ENCODE results near the gene DIPK1A. TPM values are rescaled to one million over a fixed set of nuclear protein-coding genes. Genes with fewer than 3 reads are reported as not detected.
A peak's percentile ranks its signal among the peaks of the same experiment; 100 is the strongest.

DIPK1A gene
- total RNA-seq, 1 donor = 29.0 TPM

DNA sequence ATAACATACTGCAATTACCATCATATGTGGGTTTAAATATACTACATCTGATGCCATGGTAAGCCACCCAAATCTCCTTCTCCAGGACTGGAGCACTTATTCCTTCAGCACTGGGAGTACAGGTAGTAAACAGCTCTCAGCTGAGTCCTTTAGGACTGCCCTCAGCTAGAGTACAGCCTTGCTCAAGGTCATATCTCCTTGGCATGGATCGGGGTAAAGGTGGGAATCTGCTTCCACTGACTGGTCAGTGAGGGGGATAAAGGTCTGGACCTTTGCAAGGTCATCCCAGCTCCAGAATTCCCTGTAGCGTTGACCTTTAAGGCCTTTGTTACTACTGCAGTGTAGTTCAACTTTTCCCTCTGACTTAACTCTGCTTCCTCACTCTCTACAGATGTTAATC, 90.7 kb downstream of the DIPK1A start:
- DNase-seq (ENCODE audit: insufficient read length, low spot score, missing footprints) = no peak
- Histone ChIP-seq H3K4me3 (ENCODE audit: insufficient read depth, low read length) (no peak overlapping the region), H3K36me3 (ENCODE audit: insufficient read depth, low read length) (no peaks in the 10 kb centered on the region), H3K79me2 (ENCODE audit: insufficient read depth, low read length) (no peaks in the 10 kb centered on the region), H3K4me2 (ENCODE audit: insufficient read depth, low read length) (no peak overlapping the region), H4K20me1 (ENCODE audit: insufficient read depth, low read length) (no peaks in the 10 kb centered on the region), H3K27ac (ENCODE audit: low read depth, low read length) (no peak overlapping the region), H3K27me3 (ENCODE audit: insufficient read depth, low read length) (no peaks in the 10 kb centered on the region), H3K4me1 (ENCODE audit: insufficient read depth, low read length) (no peaks in the 10 kb centered on the region), H3K9me3 (ENCODE audit: low read depth, low read length) (no peaks in the 10 kb centered on the region), H2AFZ (ENCODE audit: low read length) (no peak overlapping the region)
- TF ChIP-seq, protein P1, sequence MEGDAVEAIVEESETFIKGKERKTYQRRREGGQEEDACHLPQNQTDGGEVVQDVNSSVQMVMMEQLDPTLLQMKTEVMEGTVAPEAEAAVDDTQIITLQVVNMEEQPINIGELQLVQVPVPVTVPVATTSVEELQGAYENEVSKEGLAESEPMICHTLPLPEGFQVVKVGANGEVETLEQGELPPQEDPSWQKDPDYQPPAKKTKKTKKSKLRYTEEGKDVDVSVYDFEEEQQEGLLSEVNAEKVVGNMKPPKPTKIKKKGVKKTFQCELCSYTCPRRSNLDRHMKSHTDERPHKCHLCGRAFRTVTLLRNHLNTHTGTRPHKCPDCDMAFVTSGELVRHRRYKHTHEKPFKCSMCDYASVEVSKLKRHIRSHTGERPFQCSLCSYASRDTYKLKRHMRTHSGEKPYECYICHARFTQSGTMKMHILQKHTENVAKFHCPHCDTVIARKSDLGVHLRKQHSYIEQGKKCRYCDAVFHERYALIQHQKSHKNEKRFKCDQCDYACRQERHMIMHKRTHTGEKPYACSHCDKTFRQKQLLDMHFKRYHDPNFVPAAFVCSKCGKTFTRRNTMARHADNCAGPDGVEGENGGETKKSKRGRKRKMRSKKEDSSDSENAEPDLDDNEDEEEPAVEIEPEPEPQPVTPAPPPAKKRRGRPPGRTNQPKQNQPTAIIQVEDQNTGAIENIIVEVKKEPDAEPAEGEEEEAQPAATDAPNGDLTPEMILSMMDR (IDR thresholded peaks at IDR 0.05; ENCODE audit: extremely low read depth, low read depth, low read length) = no peak

DNA sequence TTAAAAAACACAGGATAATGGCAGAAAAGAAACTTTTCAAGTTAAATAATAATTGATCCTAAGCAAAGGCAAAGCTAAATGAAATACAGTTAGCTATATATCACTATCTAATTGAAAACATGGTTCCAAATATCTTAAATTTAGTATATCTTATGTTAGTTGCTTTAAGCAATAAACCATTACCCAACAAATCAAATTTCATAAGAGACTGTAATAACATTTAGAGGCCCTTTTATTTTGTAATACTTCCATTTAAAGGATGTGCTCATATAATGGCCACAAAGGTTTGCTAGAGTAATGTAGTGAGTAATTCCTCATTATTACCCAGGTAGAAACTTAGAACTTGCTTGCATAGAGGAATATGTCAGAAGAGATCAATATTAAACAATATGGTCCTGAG, 97.1 kb downstream of the DIPK1A start:
- H3K27ac ChIP-seq (ENCODE audit: low read depth, low read length) = no peak overlapping the region
- DNase-seq (ENCODE audit: insufficient read length, low spot score, missing footprints) = no peak
- TF ChIP-seq, protein P1 (IDR thresholded peaks at IDR 0.05; ENCODE audit: extremely low read depth, low read depth, low read length) = no peak
- no peaks in the 10 kb centered on the region for H3K9me3 ChIP-seq (ENCODE audit: low read depth, low read length)
- no peaks in the 10 kb centered on the region for H3K27me3 ChIP-seq (ENCODE audit: insufficient read depth, low read length)
- no peaks in the 10 kb centered on the region for H4K20me1 ChIP-seq (ENCODE audit: insufficient read depth, low read length)
- no peak overlapping the region for H3K4me3 ChIP-seq (ENCODE audit: insufficient read depth, low read length)
- peaks cover 2% of the 10 kb centered on the region for H3K4me1 ChIP-seq (ENCODE audit: insufficient read depth, low read length)
- H3K36me3 ChIP-seq (ENCODE audit: insufficient read depth, low read length) = no peaks in the 10 kb centered on the region
- no peak overlapping the region for H3K4me2 ChIP-seq (ENCODE audit: insufficient read depth, low read length)
- H2AFZ ChIP-seq (ENCODE audit: low read length) = no peak overlapping the region
- H3K79me2 ChIP-seq (ENCODE audit: insufficient read depth, low read length) = no peaks in the 10 kb centered on the region

GRCh38 chr1:92862605-92863004, 98.7 kb downstream of the DIPK1A start:
- Histone ChIP-seq H3K27ac (ENCODE audit: low read depth, low read length) (no peak overlapping the region), H3K36me3 (ENCODE audit: insufficient read depth, low read length) (no peaks in the 10 kb centered on the region), H3K27me3 (ENCODE audit: insufficient read depth, low read length) (no peaks in the 10 kb centered on the region), H3K79me2 (ENCODE audit: insufficient read depth, low read length) (no peaks in the 10 kb centered on the region), H3K4me2 (ENCODE audit: insufficient read depth, low read length) (no peak overlapping the region), H2AFZ (ENCODE audit: low read length) (no peak overlapping the region), H3K9me3 (ENCODE audit: low read depth, low read length) (no peaks in the 10 kb centered on the region), H3K4me1 (ENCODE audit: insufficient read depth, low read length) (peaks cover 3% of the 10 kb centered on the region), H4K20me1 (ENCODE audit: insufficient read depth, low read length) (no peaks in the 10 kb centered on the region), H3K4me3 (ENCODE audit: insufficient read depth, low read length) (no peak overlapping the region)
- no peak for DNase-seq (ENCODE audit: insufficient read length, low spot score, missing footprints)
- TF ChIP-seq, protein P1 (IDR thresholded peaks at IDR 0.05; ENCODE audit: extremely low read depth, low read depth, low read length) = no peak

- peak overlapping the region; percentile 2 for H3K4me3 ChIP-seq (ENCODE audit: insufficient read depth, low read length)
- no peaks in the 10 kb centered on the region for H3K79me2 ChIP-seq (ENCODE audit: insufficient read depth, low read length)
- H3K27ac ChIP-seq (ENCODE audit: low read depth, low read length) = no peak overlapping the region
- H2AFZ ChIP-seq (ENCODE audit: low read length) = peak overlapping the region; percentile 20
- H3K36me3 ChIP-seq (ENCODE audit: insufficient read depth, low read length) = no peaks in the 10 kb centered on the region
- TF ChIP-seq, protein P1 (IDR thresholded peaks at IDR 0.05; ENCODE audit: extremely low read depth, low read depth, low read length) = no peak
- no peaks in the 10 kb centered on the region for H3K9me3 ChIP-seq (ENCODE audit: low read depth, low read length)
- DNase-seq (ENCODE audit: insufficient read length, low spot score, missing footprints) = no peak
- no peaks in the 10 kb centered on the region for H3K27me3 ChIP-seq (ENCODE audit: insufficient read depth, low read length)
- peaks cover 3% of the 10 kb centered on the region for H3K4me1 ChIP-seq (ENCODE audit: insufficient read depth, low read length)
- no peaks in the 10 kb centered on the region for H4K20me1 ChIP-seq (ENCODE audit: insufficient read depth, low read length)
- peak overlapping the region; percentile 58 for H3K4me2 ChIP-seq (ENCODE audit: insufficient read depth, low read length)
These were observed 101.7 kb downstream of the DIPK1A start for GRCh38 chr1:92859400-92860039.
